Mucosa of gallbladder (tissue), 1 donor: ENCODE data around the gene TMEM108. TPM values are rescaled to one million over a fixed set of nuclear protein-coding genes. Genes with fewer than 3 reads are reported as not detected.

Experiments
- DNase-seq: peaks from one replicate; pipeline ENCODE4 v3.0.0-alpha.2; 2020; ENCODE audit warnings: low spot score
- total RNA-seq: library from RNA; stranded (reverse); gene quantifications from one replicate; pipeline ENCODE4 v1.2.1, GENCODE V29; 2021
- donor health status: DM: no; HTN: no; CAD: no.

The TMEM108 gene
- total RNA-seq, 1 donor from 2014 or later, result 0.95 TPM

- DNase-seq, result no peak
These were observed 189.6 kb downstream of the TMEM108 start for GRCh38 chr3:133227813-133228212.

GRCh38 chr3:133230195-133230594, 192.0 kb downstream of the TMEM108 start:
- DNase-seq, result no peak

GRCh38 chr3:133236901-133237300, 198.7 kb downstream of the TMEM108 start:
- DNase-seq, result no peak

GRCh38 chr3:133237380-133237779, 199.2 kb downstream of the TMEM108 start:
- DNase-seq, result no peak

- DNase-seq, result no peak
These were observed 199.8 kb downstream of the TMEM108 start for GRCh38 chr3:133238015-133238414.

GRCh38 chr3:133246119-133246518, 207.9 kb downstream of the TMEM108 start:
- no peak for DNase-seq

GRCh38 chr3:133246773-133247172, 208.6 kb downstream of the TMEM108 start:
- no peak for DNase-seq

- DNase-seq, result no peak
These were observed 210.2 kb downstream of the TMEM108 start for GRCh38 chr3:133248389-133248788.

GRCh38 chr3:133249490-133249889, 211.3 kb downstream of the TMEM108 start:
- DNase-seq, result no peak

GRCh38 chr3:133254151-133254550, 216.0 kb downstream of the TMEM108 start:
- no peak for DNase-seq

- no peak for DNase-seq
These were observed 216.5 kb downstream of the TMEM108 start for GRCh38 chr3:133254716-133255115.

- no peak for DNase-seq
These were observed 218.7 kb downstream of the TMEM108 start for GRCh38 chr3:133256787-133257483.

- DNase-seq, result no peak
These were observed 220.2 kb downstream of the TMEM108 start for GRCh38 chr3:133258358-133258757.

GRCh38 chr3:133259767-133260166, 221.6 kb downstream of the TMEM108 start:
- no peak for DNase-seq

GRCh38 chr3:133262333-133262732, 224.1 kb downstream of the TMEM108 start:
- DNase-seq, result no peak

GRCh38 chr3:133264920-133265319, 226.7 kb downstream of the TMEM108 start:
- DNase-seq, result no peak

- DNase-seq, result no peak
These were observed 230.5 kb downstream of the TMEM108 start for GRCh38 chr3:133268726-133269134.

GRCh38 chr3:133269393-133269792, 231.2 kb downstream of the TMEM108 start:
- no peak for DNase-seq

GRCh38 chr3:133270631-133271030, 232.4 kb downstream of the TMEM108 start:
- no peak for DNase-seq

GRCh38 chr3:133271042-133271441, 232.9 kb downstream of the TMEM108 start:
- no peak for DNase-seq

GRCh38 chr3:133271539-133271938, 233.3 kb downstream of the TMEM108 start:
- no peak for DNase-seq

- DNase-seq, result no peak
These were observed 235.2 kb downstream of the TMEM108 start for GRCh38 chr3:133273346-133273745.

GRCh38 chr3:133274477-133274876, 236.3 kb downstream of the TMEM108 start:
- no peak for DNase-seq

GRCh38 chr3:133276594-133276993, 238.4 kb downstream of the TMEM108 start:
- DNase-seq, result no peak
